Measurements from ENCODE around the gene ANKRD63.

DNA sequence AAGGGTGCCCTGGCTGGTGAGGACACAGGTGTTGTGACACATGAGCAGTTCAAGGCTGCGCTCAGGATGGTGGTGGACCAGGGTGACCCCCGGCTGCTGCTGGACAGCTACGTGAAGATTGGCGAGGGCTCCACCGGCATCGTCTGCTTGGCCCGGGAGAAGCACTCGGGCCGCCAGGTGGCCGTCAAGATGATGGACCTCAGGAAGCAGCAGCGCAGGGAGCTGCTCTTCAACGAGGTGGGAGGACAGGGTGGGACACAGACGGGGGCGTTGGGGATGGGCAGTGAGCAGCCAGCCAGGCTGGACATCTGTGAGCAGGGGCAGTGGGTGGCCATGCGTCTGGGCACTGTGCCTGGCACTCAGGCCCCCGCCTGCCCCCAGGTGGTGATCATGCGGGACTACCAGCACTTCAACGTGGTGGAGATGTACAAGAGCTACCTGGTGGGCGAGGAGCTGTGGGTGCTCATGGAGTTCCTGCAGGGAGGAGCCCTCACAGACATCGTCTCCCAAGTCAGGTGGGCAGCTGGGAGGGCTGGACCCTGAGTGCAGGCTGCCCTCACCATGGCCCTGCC, 10.3 kb downstream of the ANKRD63 start:
- TF ChIP-seq, protein P1, sequence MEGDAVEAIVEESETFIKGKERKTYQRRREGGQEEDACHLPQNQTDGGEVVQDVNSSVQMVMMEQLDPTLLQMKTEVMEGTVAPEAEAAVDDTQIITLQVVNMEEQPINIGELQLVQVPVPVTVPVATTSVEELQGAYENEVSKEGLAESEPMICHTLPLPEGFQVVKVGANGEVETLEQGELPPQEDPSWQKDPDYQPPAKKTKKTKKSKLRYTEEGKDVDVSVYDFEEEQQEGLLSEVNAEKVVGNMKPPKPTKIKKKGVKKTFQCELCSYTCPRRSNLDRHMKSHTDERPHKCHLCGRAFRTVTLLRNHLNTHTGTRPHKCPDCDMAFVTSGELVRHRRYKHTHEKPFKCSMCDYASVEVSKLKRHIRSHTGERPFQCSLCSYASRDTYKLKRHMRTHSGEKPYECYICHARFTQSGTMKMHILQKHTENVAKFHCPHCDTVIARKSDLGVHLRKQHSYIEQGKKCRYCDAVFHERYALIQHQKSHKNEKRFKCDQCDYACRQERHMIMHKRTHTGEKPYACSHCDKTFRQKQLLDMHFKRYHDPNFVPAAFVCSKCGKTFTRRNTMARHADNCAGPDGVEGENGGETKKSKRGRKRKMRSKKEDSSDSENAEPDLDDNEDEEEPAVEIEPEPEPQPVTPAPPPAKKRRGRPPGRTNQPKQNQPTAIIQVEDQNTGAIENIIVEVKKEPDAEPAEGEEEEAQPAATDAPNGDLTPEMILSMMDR (IDR thresholded peaks at IDR 0.05; ENCODE audit: low read depth, low read length, missing input control) = no peak
- TF ChIP-seq HNF4A (conservative IDR thresholded peaks at IDR 0.05) (no peak), YY1 (IDR thresholded peaks at IDR 0.05) (no peak), SP1 (IDR thresholded peaks at IDR 0.05) (no peak), TAF1 (conservative IDR thresholded peaks at IDR 0.05) (no peak), GABPA (IDR thresholded peaks at IDR 0.05 in 1 of 2, conservative IDR thresholded peaks at IDR 0.05 in 1 of 2) (no peak), RAD21 (IDR thresholded peaks at IDR 0.05) (peak in 1 of 2 donors; percentile 24), HNF4G (IDR thresholded peaks at IDR 0.05) (no peak), RXRA (IDR thresholded peaks at IDR 0.05) (no peak), EGR1 (IDR thresholded peaks at IDR 0.05; ENCODE audit: low read depth in 2 of 2) (no peak)
- TF ChIP-seq, protein P2, sequence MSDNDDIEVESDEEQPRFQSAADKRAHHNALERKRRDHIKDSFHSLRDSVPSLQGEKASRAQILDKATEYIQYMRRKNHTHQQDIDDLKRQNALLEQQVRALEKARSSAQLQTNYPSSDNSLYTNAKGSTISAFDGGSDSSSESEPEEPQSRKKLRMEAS (IDR thresholded peaks at IDR 0.05) = no peak
- TF ChIP-seq, protein P3, sequence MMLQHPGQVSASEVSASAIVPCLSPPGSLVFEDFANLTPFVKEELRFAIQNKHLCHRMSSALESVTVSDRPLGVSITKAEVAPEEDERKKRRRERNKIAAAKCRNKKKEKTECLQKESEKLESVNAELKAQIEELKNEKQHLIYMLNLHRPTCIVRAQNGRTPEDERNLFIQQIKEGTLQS (IDR thresholded peaks at IDR 0.05) = no peak
- TF ChIP-seq, protein P4, sequence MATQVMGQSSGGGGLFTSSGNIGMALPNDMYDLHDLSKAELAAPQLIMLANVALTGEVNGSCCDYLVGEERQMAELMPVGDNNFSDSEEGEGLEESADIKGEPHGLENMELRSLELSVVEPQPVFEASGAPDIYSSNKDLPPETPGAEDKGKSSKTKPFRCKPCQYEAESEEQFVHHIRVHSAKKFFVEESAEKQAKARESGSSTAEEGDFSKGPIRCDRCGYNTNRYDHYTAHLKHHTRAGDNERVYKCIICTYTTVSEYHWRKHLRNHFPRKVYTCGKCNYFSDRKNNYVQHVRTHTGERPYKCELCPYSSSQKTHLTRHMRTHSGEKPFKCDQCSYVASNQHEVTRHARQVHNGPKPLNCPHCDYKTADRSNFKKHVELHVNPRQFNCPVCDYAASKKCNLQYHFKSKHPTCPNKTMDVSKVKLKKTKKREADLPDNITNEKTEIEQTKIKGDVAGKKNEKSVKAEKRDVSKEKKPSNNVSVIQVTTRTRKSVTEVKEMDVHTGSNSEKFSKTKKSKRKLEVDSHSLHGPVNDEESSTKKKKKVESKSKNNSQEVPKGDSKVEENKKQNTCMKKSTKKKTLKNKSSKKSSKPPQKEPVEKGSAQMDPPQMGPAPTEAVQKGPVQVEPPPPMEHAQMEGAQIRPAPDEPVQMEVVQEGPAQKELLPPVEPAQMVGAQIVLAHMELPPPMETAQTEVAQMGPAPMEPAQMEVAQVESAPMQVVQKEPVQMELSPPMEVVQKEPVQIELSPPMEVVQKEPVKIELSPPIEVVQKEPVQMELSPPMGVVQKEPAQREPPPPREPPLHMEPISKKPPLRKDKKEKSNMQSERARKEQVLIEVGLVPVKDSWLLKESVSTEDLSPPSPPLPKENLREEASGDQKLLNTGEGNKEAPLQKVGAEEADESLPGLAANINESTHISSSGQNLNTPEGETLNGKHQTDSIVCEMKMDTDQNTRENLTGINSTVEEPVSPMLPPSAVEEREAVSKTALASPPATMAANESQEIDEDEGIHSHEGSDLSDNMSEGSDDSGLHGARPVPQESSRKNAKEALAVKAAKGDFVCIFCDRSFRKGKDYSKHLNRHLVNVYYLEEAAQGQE (IDR thresholded peaks at IDR 0.05) = no peak
